Measurements from ENCODE around the gene SLC4A3. TPM values are rescaled to one million over a fixed set of nuclear protein-coding genes. Genes with fewer than 3 reads are reported as not detected.

SLC4A3 gene
- total RNA-seq, 1 donor from 2014 or later = 24.4 TPM

- no peak for DNase-seq
- H3K4me3 Mint-ChIP-seq (ENCODE audit: unreplicated experiment) = no peak overlapping the region
- no peak overlapping the region for H3K27ac Mint-ChIP-seq (ENCODE audit: unreplicated experiment)
- H3K27me3 Mint-ChIP-seq (ENCODE audit: unreplicated experiment) = peaks cover 4% of the 10 kb centered on the region
- TF ChIP-seq CTCF (IDR thresholded peaks at IDR 0.05; ENCODE audit: partially characterized antibody, unreplicated experiment) = no peak
- H3K9me3 Mint-ChIP-seq (ENCODE audit: unreplicated experiment) = peaks cover 10% of the 10 kb centered on the region
- H3K4me1 Mint-ChIP-seq (ENCODE audit: low read depth, unreplicated experiment) = no peaks in the 10 kb centered on the region
- peaks cover 24% of the 10 kb centered on the region for H3K36me3 Mint-ChIP-seq (ENCODE audit: unreplicated experiment)
Observed at GRCh38 chr2:219662566-219662965, 35.1 kb downstream of the SLC4A3 start.

- Mint-ChIP-seq H3K36me3 (ENCODE audit: unreplicated experiment) (peaks cover 24% of the 10 kb centered on the region), H3K27ac (ENCODE audit: unreplicated experiment) (no peak overlapping the region), H3K4me1 (ENCODE audit: low read depth, unreplicated experiment) (no peaks in the 10 kb centered on the region), H3K9me3 (ENCODE audit: unreplicated experiment) (peaks cover 10% of the 10 kb centered on the region), H3K27me3 (ENCODE audit: unreplicated experiment) (peaks cover 4% of the 10 kb centered on the region), H3K4me3 (ENCODE audit: unreplicated experiment) (no peak overlapping the region)
- DNase-seq = no peak
- no peak for TF ChIP-seq CTCF (IDR thresholded peaks at IDR 0.05; ENCODE audit: partially characterized antibody, unreplicated experiment)
Observed at GRCh38 chr2:219663116-219663762, 35.8 kb downstream of the SLC4A3 start.

GRCh38 chr2:219664041-219664440 lies 36.6 kb downstream of the SLC4A3 start:
- no peak for DNase-seq
- TF ChIP-seq CTCF (IDR thresholded peaks at IDR 0.05; ENCODE audit: partially characterized antibody, unreplicated experiment) = no peak
- H3K36me3 Mint-ChIP-seq (ENCODE audit: unreplicated experiment) = peaks cover 24% of the 10 kb centered on the region
- H3K27ac Mint-ChIP-seq (ENCODE audit: unreplicated experiment) = no peak overlapping the region
- H3K4me1 Mint-ChIP-seq (ENCODE audit: low read depth, unreplicated experiment) = no peaks in the 10 kb centered on the region
- H3K4me3 Mint-ChIP-seq (ENCODE audit: unreplicated experiment) = no peak overlapping the region
- peaks cover 4% of the 10 kb centered on the region for H3K27me3 Mint-ChIP-seq (ENCODE audit: unreplicated experiment)
- H3K9me3 Mint-ChIP-seq (ENCODE audit: unreplicated experiment) = peaks cover 10% of the 10 kb centered on the region

GRCh38 chr2:219664944-219665343 lies 37.5 kb downstream of the SLC4A3 start:
- H3K27me3 Mint-ChIP-seq (ENCODE audit: unreplicated experiment) = peaks cover 2% of the 10 kb centered on the region
- no peak overlapping the region for H3K27ac Mint-ChIP-seq (ENCODE audit: unreplicated experiment)
- peaks cover 24% of the 10 kb centered on the region for H3K36me3 Mint-ChIP-seq (ENCODE audit: unreplicated experiment)
- DNase-seq = no peak
- no peaks in the 10 kb centered on the region for H3K4me1 Mint-ChIP-seq (ENCODE audit: low read depth, unreplicated experiment)
- peaks cover 10% of the 10 kb centered on the region for H3K9me3 Mint-ChIP-seq (ENCODE audit: unreplicated experiment)
- H3K4me3 Mint-ChIP-seq (ENCODE audit: unreplicated experiment) = no peak overlapping the region
- no peak for TF ChIP-seq CTCF (IDR thresholded peaks at IDR 0.05; ENCODE audit: partially characterized antibody, unreplicated experiment)

GRCh38 chr2:219665926-219666325 lies 38.5 kb downstream of the SLC4A3 start:
- H3K4me3 Mint-ChIP-seq (ENCODE audit: unreplicated experiment) = no peak overlapping the region
- peaks cover 2% of the 10 kb centered on the region for H3K27me3 Mint-ChIP-seq (ENCODE audit: unreplicated experiment)
- no peak for DNase-seq

More at GRCh38 chr2:219665926-219666325, 38.5 kb downstream of the SLC4A3 start:
- no peak for TF ChIP-seq CTCF (IDR thresholded peaks at IDR 0.05; ENCODE audit: partially characterized antibody, unreplicated experiment)
- H3K4me1 Mint-ChIP-seq (ENCODE audit: low read depth, unreplicated experiment) = no peaks in the 10 kb centered on the region
- peaks cover 10% of the 10 kb centered on the region for H3K9me3 Mint-ChIP-seq (ENCODE audit: unreplicated experiment)
- no peak overlapping the region for H3K27ac Mint-ChIP-seq (ENCODE audit: unreplicated experiment)
- H3K36me3 Mint-ChIP-seq (ENCODE audit: unreplicated experiment) = peaks cover 15% of the 10 kb centered on the region

All from glutamatergic neuron (in vitro differentiated cells).